Ectodermal cell (in vitro differentiated cells): ENCODE results near the gene PRSS57.

Experiments used
- H3K27ac ChIP-seq: 2 replicates; pipeline ENCODE4 v1.7.0; 2013; ENCODE audit warnings: mild to moderate bottlenecking, low read depth, low read length; ENCODE audit not compliant: insufficient read depth, poor library complexity, severe bottlenecking
- H3K27me3 ChIP-seq: 2 replicates; pipeline ENCODE4 v1.7.0; 2013; ENCODE audit warnings: mild to moderate bottlenecking, low read length; ENCODE audit not compliant: insufficient read depth, control insufficient read depth, poor library complexity, severe bottlenecking
- H3K36me3 ChIP-seq: one replicate; pipeline ENCODE4 v1.7.0; 2013; ENCODE audit warnings: low read length; ENCODE audit not compliant: control insufficient read depth, insufficient read depth
- H3K4me1 ChIP-seq: one replicate; pipeline ENCODE4 v1.7.0; 2013; ENCODE audit warnings: low read length; ENCODE audit not compliant: control insufficient read depth, insufficient read depth
- H3K4me3 ChIP-seq: 2 replicates; pipeline ENCODE4 v1.7.0; 2013; ENCODE audit warnings: low read depth, low read length, control low read depth; ENCODE audit not compliant: insufficient read depth
- H3K9me3 ChIP-seq: 2 replicates; pipeline ENCODE4 v1.7.0; 2013; ENCODE audit warnings: mild to moderate bottlenecking, low read length, moderate library complexity; ENCODE audit not compliant: control insufficient read depth
- WGBS, 2 experiments: methylation state at CpG; one replicate each; pipeline ENCODE4 v1.1.7; 2013; ENCODE audit warnings: missing lambda C conversion rate in 2 of 2; 5-methylcytosine and 5-hydroxymethylcytosine counted together

The PRSS57 gene

DNA sequence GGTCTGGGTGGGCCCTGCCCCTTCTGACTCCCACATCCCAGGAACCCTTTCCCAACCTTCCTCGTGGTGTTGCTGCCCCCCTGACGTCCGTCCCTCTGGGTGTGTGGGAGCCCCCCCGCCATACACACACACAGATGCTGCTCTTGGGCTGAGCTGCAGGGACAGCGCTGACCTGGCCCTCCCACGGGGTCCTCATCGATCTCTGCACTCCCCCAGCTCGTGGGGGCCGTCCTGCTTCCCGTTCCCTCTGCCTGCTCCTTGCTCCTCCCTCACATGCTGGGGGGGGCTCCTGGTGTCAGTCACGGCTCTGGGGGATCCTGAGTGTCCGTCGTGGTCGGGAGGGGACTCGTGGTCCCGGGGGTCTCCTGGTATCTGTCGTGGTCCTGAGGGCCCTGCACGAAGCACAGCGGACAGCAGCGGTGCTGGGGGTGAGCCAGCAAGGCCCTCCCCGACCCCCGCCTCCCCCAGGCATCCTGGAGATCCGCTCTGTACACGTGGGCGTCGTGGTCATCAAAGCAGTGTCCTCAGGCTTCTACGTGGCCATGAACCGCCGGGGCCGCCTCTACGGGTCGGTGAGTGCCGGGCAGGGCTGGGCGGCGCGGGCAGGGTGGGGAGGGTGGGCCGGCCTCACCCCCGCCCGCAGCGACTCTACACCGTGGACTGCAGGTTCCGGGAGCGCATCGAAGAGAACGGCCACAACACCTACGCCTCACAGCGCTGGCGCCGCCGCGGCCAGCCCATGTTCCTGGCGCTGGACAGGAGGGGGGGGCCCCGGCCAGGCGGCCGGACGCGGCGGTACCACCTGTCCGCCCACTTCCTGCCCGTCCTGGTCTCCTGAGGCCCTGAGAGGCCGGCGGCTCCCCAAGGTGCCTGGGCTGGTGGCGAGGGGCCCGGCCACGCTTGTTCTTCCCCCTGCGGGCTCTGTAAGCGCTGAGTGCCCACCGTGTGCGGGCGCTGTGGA lies 52.2 kb downstream of the PRSS57 start:
- H3K27me3 ChIP-seq: peaks cover 24% of the 10 kb centered on the region
- 92% methylated on average over 70 of the region's 70 CpGs for WGBS, 2 experiments
- no peaks in the 10 kb centered on the region for H3K9me3 ChIP-seq
- H3K4me1 ChIP-seq: peaks cover 2% of the 10 kb centered on the region
- no peaks in the 10 kb centered on the region for H3K36me3 ChIP-seq
- H3K4me3 ChIP-seq: no peak overlapping the region
- no peak overlapping the region for H3K27ac ChIP-seq

- Histone ChIP-seq H3K9me3 (no peaks in the 10 kb centered on the region), H3K36me3 (no peaks in the 10 kb centered on the region), H3K4me3 (no peak overlapping the region), H3K4me1 (peaks cover 2% of the 10 kb centered on the region), H3K27me3 (peaks cover 37% of the 10 kb centered on the region), H3K27ac (no peak overlapping the region)
- 94% methylated on average over 17 of the region's 17 CpGs for WGBS, 2 experiments
Measured at GRCh38 chr19:641702-642101, 53.5 kb downstream of the PRSS57 start.

DNA sequence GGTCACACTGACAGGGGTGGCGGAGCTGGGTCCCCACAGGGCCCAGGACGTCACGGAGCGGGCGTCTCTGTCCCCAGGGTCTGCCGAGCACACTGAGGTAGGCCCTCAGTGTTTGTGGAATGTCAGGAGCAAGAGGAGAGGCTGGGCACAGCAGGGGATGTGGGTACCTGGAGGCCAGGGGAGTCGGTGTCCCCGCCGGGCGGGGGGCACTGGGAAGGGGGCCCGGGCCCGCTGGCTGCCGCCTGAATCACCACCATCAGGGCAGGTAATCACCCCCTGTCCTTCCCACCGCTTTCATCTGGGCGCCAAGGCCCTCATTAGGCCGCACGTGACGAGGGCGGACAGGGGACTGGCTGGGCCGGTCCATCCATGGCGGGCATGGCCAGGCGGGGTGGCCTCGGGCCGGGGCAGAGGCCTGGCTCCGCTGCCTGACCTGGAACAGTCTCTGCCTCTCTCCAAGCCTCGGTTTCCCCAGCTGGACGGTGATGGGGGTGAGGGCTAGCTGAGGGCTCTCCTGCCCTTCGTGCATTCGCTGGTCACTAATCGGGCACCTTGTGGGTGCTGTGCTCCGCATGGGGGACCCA lies 54.6 kb downstream of the PRSS57 start:
- peaks cover 37% of the 10 kb centered on the region for H3K27me3 ChIP-seq
- H3K9me3 ChIP-seq: no peaks in the 10 kb centered on the region
- H3K27ac ChIP-seq: no peak overlapping the region
- H3K36me3 ChIP-seq: no peaks in the 10 kb centered on the region
- H3K4me1 ChIP-seq: peaks cover 2% of the 10 kb centered on the region
- H3K4me3 ChIP-seq: no peak overlapping the region
- 92 to 94% methylated on average over 31 of the region's 31 CpGs for WGBS, 2 experiments

- no peak overlapping the region for H3K4me3 ChIP-seq
- peaks cover 37% of the 10 kb centered on the region for H3K27me3 ChIP-seq
- 55 to 58% methylated on average over 25 of the region's 25 CpGs for WGBS, 2 experiments
- H3K9me3 ChIP-seq: no peaks in the 10 kb centered on the region
- no peaks in the 10 kb centered on the region for H3K36me3 ChIP-seq
- H3K4me1 ChIP-seq: peaks cover 2% of the 10 kb centered on the region
- H3K27ac ChIP-seq: no peak overlapping the region
Measured at GRCh38 chr19:640161-640558, 55.1 kb downstream of the PRSS57 start.

GRCh38 chr19:639253-640160 lies 55.7 kb downstream of the PRSS57 start, which contains the start of gene FGF22:
Gene FGF22, plus strand, starts transcription at chr19:639879. Its CDS starts 47 bp downstream, at chr19:639926.
- Histone ChIP-seq H3K4me3 (peak within 1 kb of the TSS; percentile 31), H3K36me3 (no peaks in the 10 kb centered on the region), H3K27me3 (peaks cover 37% of the 10 kb centered on the region), H3K4me1 (peaks cover 2% of the 10 kb centered on the region), H3K9me3 (no peaks in the 10 kb centered on the region), H3K27ac (no peak within 1 kb of the TSS)
- 8 to 9% methylated on average over 109 of the region's 109 CpGs for WGBS, 2 experiments

DNA sequence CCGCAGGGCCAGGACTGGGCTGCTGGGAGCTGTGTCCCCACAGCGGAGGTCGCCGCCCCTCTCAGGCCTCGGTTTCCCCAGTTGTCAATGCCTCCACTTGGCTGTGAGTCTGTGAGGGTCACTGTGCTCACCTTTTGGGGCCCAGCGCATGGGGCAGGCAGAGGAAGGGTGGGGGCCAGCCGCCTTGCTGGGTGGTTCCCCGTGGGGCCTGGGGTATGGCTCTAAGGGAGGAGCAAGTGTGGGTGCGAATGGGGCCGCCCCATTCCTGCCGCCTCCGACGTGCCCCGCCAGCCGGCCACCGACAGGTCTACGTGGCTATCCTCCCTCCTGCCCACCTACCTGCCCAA lies 56.4 kb downstream of the PRSS57 start:
- Histone ChIP-seq H3K9me3 (no peaks in the 10 kb centered on the region), H3K4me3 (peak overlapping the region; percentile 31), H3K27ac (no peak overlapping the region), H3K4me1 (peaks cover 2% of the 10 kb centered on the region), H3K36me3 (no peaks in the 10 kb centered on the region), H3K27me3 (peaks cover 37% of the 10 kb centered on the region)
- WGBS, 2 experiments: 66 to 71% methylated on average over 17 of the region's 17 CpGs
